H9 (cell line): ENCODE measurements around the gene ADAMTS17. TPM values are rescaled to one million over a fixed set of nuclear protein-coding genes. Genes with fewer than 3 reads are reported as not detected.

Source experiments
- DNase-seq: peaks from one replicate; pipeline ENCODE4 v3.0.0-alpha.2; 2017
- H2AFZ ChIP-seq: one replicate; pipeline ENCODE4 v1.6.1; 2013; ENCODE audit warnings: mild to moderate bottlenecking, low read length, control low read depth, moderate library complexity
- H2AK5ac ChIP-seq: 2 replicates; pipeline ENCODE4 v1.6.1; 2013; ENCODE audit warnings: low read length, control low read depth, mixed read lengths; ENCODE audit not compliant: insufficient read length
- H2BK120ac ChIP-seq: one replicate; pipeline ENCODE4 v1.6.1; 2013; ENCODE audit warnings: low read depth, mild to moderate bottlenecking, low read length, control low read depth, inconsistent platforms; ENCODE audit not compliant: poor library complexity, severe bottlenecking
- H2BK12ac ChIP-seq: 2 replicates; pipeline ENCODE4 v1.6.1; 2013; ENCODE audit warnings: low read length, control low read depth, mixed read lengths, low read depth; ENCODE audit not compliant: insufficient read length
- H2BK15ac ChIP-seq: 2 replicates; pipeline ENCODE4 v1.6.1; 2013; ENCODE audit warnings: low read depth, low read length, control low read depth
- H2BK20ac ChIP-seq: one replicate; pipeline ENCODE4 v1.6.1; 2013; ENCODE audit warnings: low read depth, mild to moderate bottlenecking, low read length, control low read depth, inconsistent platforms; ENCODE audit not compliant: poor library complexity, severe bottlenecking
- H2BK5ac ChIP-seq: 2 replicates; pipeline ENCODE4 v1.6.1; 2013; ENCODE audit warnings: low read length, control low read depth, mixed read lengths; ENCODE audit not compliant: insufficient read length
- H3K14ac ChIP-seq: 2 replicates; pipeline ENCODE4 v1.6.1; 2013; ENCODE audit warnings: low read length, control low read depth; ENCODE audit not compliant: insufficient read depth
- H3K18ac ChIP-seq: 2 replicates; pipeline ENCODE4 v1.6.1; 2013; ENCODE audit warnings: low read depth, mild to moderate bottlenecking, mixed read lengths, low read length, control low read depth; ENCODE audit not compliant: insufficient read length
- H3K23ac ChIP-seq: 2 replicates; pipeline ENCODE4 v1.6.1; 2013; ENCODE audit warnings: low read length, control low read depth, mixed read lengths, low read depth; ENCODE audit not compliant: insufficient read length
- H3K23me2 ChIP-seq: 2 replicates; pipeline ENCODE4 v1.6.1; 2013; ENCODE audit warnings: low read depth, mild to moderate bottlenecking, mixed read lengths, low read length, control low read depth; ENCODE audit not compliant: insufficient read length, poor library complexity, severe bottlenecking
- H3K27ac ChIP-seq: 2 replicates; pipeline ENCODE4 v1.5.1; 2013; ENCODE audit warnings: low read length, control low read depth, mixed read lengths, low read depth; ENCODE audit not compliant: insufficient read length
- H3K27me3 ChIP-seq: 2 replicates; pipeline ENCODE4 v1.6.1; 2013; ENCODE audit warnings: low read length, control low read depth, inconsistent platforms; ENCODE audit not compliant: insufficient read depth
- H3K4ac ChIP-seq: 2 replicates; pipeline ENCODE4 v1.6.1; 2013; ENCODE audit warnings: low read depth, mild to moderate bottlenecking, control low read depth, inconsistent platforms, low read length, moderate library complexity
- H3K4me1 ChIP-seq: 2 replicates; pipeline ENCODE4 v1.6.1; 2013; ENCODE audit warnings: low read length, control low read depth, inconsistent platforms; ENCODE audit not compliant: insufficient read depth
- H3K4me2 ChIP-seq: 2 replicates; pipeline ENCODE4 v1.6.1; 2013; ENCODE audit warnings: low read length, control low read depth, mixed read lengths; ENCODE audit not compliant: insufficient read length, insufficient read depth
- H3K56ac ChIP-seq: 2 replicates; pipeline ENCODE4 v1.6.1; 2013; ENCODE audit warnings: low read depth, mild to moderate bottlenecking, mixed read lengths, low read length, control low read depth; ENCODE audit not compliant: insufficient read length
- H3K79me1 ChIP-seq: 2 replicates; pipeline ENCODE4 v1.6.1; 2013; ENCODE audit warnings: low read depth, mild to moderate bottlenecking, moderate library complexity, low read length, control low read depth, inconsistent platforms; ENCODE audit not compliant: insufficient read depth, poor library complexity, severe bottlenecking
- H3K79me2 ChIP-seq: 2 replicates; pipeline ENCODE4 v1.6.1; 2013; ENCODE audit warnings: low read length, control low read depth, inconsistent platforms; ENCODE audit not compliant: insufficient read depth
- H3K9ac ChIP-seq: 2 replicates; pipeline ENCODE4 v1.6.1; 2013; ENCODE audit warnings: low read length, control low read depth, mixed read lengths; ENCODE audit not compliant: insufficient read length; ENCODE audit errors: extremely low read depth
- H3K9me3 ChIP-seq: one replicate; pipeline ENCODE4 v1.6.1; 2013; ENCODE audit warnings: low read depth, low read length, inconsistent platforms; ENCODE audit not compliant: control insufficient read depth
- H3T11ph ChIP-seq: one replicate; pipeline ENCODE4 v1.6.1; 2013; ENCODE audit warnings: mild to moderate bottlenecking, low read length, control low read depth, inconsistent platforms
- H4K20me1 ChIP-seq: one replicate; pipeline ENCODE4 v1.6.1; 2013; ENCODE audit not compliant: control insufficient read depth, insufficient read length, insufficient read depth
- H4K5ac ChIP-seq: 2 replicates; pipeline ENCODE4 v1.6.1; 2013; ENCODE audit warnings: low read depth, mild to moderate bottlenecking, mixed read lengths, low read length, control low read depth; ENCODE audit not compliant: insufficient read length
- H4K8ac ChIP-seq: replicated peaks from 2 replicates; pipeline ENCODE4 v1.6.1; 2013; ENCODE audit warnings: low read length, control low read depth, mixed read lengths, low read depth; ENCODE audit not compliant: insufficient read length
- H4K91ac ChIP-seq: 2 replicates; pipeline ENCODE4 v1.6.1; 2013; ENCODE audit warnings: low read depth, mild to moderate bottlenecking, moderate library complexity, mixed read lengths, low read length, control low read depth; ENCODE audit not compliant: insufficient read length
- H3K27ac Mint-ChIP-seq, 3 experiments: 2 replicates in 2 of 3; 3 replicates in 1 of 3; pipeline ENCODE4 v1.8.0; 2020 to 2021; ENCODE audit warnings: mixed read lengths in 3 of 3, mild to moderate bottlenecking in 1 of 3, moderate library complexity in 1 of 3
- H3K27me3 Mint-ChIP-seq: 2 replicates; pipeline ENCODE4 v1.8.0; 2021; ENCODE audit warnings: low read depth, mild to moderate bottlenecking, moderate library complexity, mixed read lengths
- H3K36me3 Mint-ChIP-seq, 3 experiments: 2 replicates in 2 of 3; 3 replicates in 1 of 3; pipeline ENCODE4 v1.8.0; 2020 to 2021; ENCODE audit warnings: low read depth in 3 of 3, mixed read lengths in 3 of 3; ENCODE audit not compliant: insufficient read depth in 1 of 3
- H3K4me1 Mint-ChIP-seq, 2 experiments: 2 replicates each; pipeline ENCODE4 v1.8.0; 2020; ENCODE audit warnings: mixed read lengths in 2 of 2
- H3K4me3 Mint-ChIP-seq, 2 experiments: 2 replicates in 1 of 2; 3 replicates in 1 of 2; pipeline ENCODE4 v1.8.0; 2020 to 2021; ENCODE audit warnings: mild to moderate bottlenecking in 2 of 2, mixed read lengths in 2 of 2, moderate library complexity in 1 of 2
- H3K9me3 Mint-ChIP-seq, 2 experiments: 2 replicates in 1 of 2; 3 replicates in 1 of 2; pipeline ENCODE4 v1.8.0; 2020; ENCODE audit warnings: mild to moderate bottlenecking in 2 of 2, mixed read lengths in 2 of 2, moderate library complexity in 1 of 2
- CTCF ChIP-seq: fragments of 200-600 bp; sonication (generic); conservative IDR thresholded peaks from 3 replicates; pipeline ENCODE4 v1.8.0; 2021; ENCODE audit warnings: antibody characterized with exemption, mild to moderate bottlenecking
- WGBS: extraction: QIAGEN DNeasy Blood & Tissue Kit; methylation state at CpG from one replicate; pipeline ENCODE4 v1.1.7; 2013; ENCODE audit warnings: missing lambda C conversion rate, low lambda C conversion rate, mixed read lengths; ENCODE audit not compliant: insufficient read length; ENCODE audit errors: extremely low coverage; 5-methylcytosine and 5-hydroxymethylcytosine counted together
- total RNA-seq: library from RNA; stranded (reverse); gene quantifications from 2 replicates; pipeline ENCODE4 v1.2.1, GENCODE V29; 2021

ADAMTS17 gene
- total RNA-seq, 1 experiment from 2014 or later = 2.9 TPM

- Mint-ChIP-seq H3K4me3 (no peak overlapping the region), H3K36me3 (0 out of 7 replicates have a peak, but pooled peaks cover 0 to 1% (median 0%) of the 10 kb centered on the region in 3 experiments), H3K9me3 (no peaks in the 10 kb centered on the region), H3K27me3 (peaks cover 6% of the 10 kb centered on the region), H3K27ac (peak overlapping the region in 1 of 3 experiments; percentile 65; a peak in 1 of 7 replicates), H3K4me1 (0 out of 4 replicates have a peak, but pooled peaks cover 0 to 2% of the 10 kb centered on the region in 2 experiments)
- no peak overlapping the region for H3K4me2 ChIP-seq
- H3K27me3 ChIP-seq = no peaks in the 10 kb centered on the region
- WGBS = no CpG with 5 or more reads among the region's 25 CpGs
- no peak for DNase-seq
- H3K4me1 ChIP-seq = no peaks in the 10 kb centered on the region
- no peak overlapping the region for H3K14ac ChIP-seq
- no peak overlapping the region for H2BK120ac ChIP-seq
- no peak overlapping the region for H2BK15ac ChIP-seq
- H3K79me1 ChIP-seq = no peaks in the 10 kb centered on the region
- H2AFZ ChIP-seq = no peak overlapping the region
- H3K9me3 ChIP-seq = no peaks in the 10 kb centered on the region
- H2BK5ac ChIP-seq = no peak overlapping the region
- H3T11ph ChIP-seq = no peak overlapping the region
- H3K18ac ChIP-seq = no peak overlapping the region
- no peaks in the 10 kb centered on the region for H4K20me1 ChIP-seq
- no peak overlapping the region for H2AK5ac ChIP-seq
- H2BK20ac ChIP-seq = no peak overlapping the region
- H3K23ac ChIP-seq = no peak overlapping the region
- no peak overlapping the region for H2BK12ac ChIP-seq
- no peak overlapping the region for H4K91ac ChIP-seq
- no peaks in the 10 kb centered on the region for H3K23me2 ChIP-seq
- H4K5ac ChIP-seq = no peak overlapping the region
- no peak overlapping the region for H3K9ac ChIP-seq
- H3K27ac ChIP-seq = no peak overlapping the region
- no peak for TF ChIP-seq CTCF
- no peaks in the 10 kb centered on the region for H3K79me2 ChIP-seq
- H4K8ac ChIP-seq = no peak overlapping the region
- no peak overlapping the region for H3K4ac ChIP-seq
- H3K56ac ChIP-seq = no peak overlapping the region
Measured at GRCh38 chr15:100140527-100141308, 201.1 kb downstream of the ADAMTS17 start.
